Colon (tissue), 2 donors: ENCODE data around the gene ASB9.
"Not testable (repeated sequence)": the region's sequence is repeated elsewhere in the genome, so short reads cannot be mapped to it uniquely, and the experiment has no call there.

ENCODE experiments used
- FAIRE-seq: peaks from 2 replicates; lab custom pipeline; 2012; peaks lifted over from hg19 to GRCh38; lab: Jason Lieb, UNC
- donor health status: control.
- donor health status: control.

Gene ASB9

DNA sequence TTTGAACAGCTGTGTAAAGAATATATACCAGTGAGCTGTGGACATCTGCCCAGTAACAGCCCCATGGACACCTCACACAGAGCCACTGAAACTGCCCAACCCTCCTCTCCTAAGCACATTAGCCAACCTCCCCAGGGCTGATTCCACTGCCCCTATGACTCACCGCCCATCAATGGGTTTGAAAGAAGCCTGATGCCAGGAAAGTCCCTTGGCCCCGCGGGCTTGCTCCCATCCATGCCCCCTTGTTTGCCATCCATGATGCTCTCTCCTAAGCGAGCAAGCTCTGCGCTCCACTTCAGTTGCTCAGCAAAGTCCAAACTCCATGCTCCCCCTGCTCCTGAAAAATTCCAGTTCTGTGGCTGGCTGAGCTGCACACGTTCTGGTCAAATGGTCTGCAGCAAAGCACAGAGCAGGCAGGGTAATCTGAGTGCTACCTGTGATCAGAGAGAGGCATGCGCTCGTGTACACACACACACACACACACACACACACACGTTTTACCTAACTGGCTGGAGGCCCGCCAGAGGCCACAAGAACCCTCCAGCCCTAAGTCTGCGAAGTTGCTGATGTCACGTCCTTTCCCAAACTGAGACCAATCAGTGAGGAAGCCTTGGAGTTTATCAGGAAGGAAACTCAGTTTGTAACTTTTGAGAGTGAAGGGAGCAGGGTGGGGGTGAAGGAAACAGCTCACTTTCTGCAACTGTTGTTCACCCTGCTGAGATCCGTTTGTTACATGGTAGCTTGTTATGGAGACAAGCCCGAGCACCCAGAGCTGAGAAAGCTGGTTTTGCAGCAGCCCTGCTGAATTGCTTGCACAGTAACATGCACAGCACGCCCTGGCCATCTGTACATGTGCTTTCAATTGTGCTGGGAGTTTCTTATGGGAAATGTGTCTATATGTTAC lies at the start of gene ASB9:
Gene ASB9, minus strand, starts transcription at position 466 of the 904 bp plus-strand sequence. Its CDS starts 209 bp downstream, at position 257.
- FAIRE-seq = no peak

- FAIRE-seq = peak; percentile 62
Measured at GRCh38 chrX:15319075-15319474, 49.2 kb upstream of the ASB9 start.

GRCh38 chrX:15315509-15315908 lies 45.6 kb upstream of the ASB9 start, which contains the start of gene ASB11:
ASB11 (minus strand) TSS chrX:15315640; CDS start chrX:15315605, 35 bp downstream.
- no peak for FAIRE-seq

- FAIRE-seq = no peak
Measured at GRCh38 chrX:15314472-15314871, 44.6 kb upstream of the ASB9 start.

GRCh38 chrX:15311119-15311518 lies 41.2 kb upstream of the ASB9 start:
- no peak for FAIRE-seq

DNA sequence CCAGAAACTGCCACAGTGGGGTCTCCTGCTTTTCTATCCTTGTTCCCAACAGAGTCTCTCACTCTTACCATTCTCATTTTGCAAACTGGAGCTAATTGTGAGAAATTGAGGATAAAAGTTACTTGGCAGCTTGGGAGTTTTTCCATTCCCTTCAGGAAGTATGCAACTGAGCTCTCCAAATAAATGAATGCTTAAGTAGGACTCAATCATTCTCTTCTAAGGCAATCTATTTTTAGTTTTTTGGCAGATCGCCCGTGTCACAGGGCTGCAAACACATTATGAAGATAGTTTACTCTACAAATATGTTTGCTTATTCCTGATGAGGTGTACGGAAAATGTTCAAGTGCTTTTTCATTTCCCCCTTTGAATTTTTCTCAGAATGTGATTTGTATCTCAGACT lies 40.2 kb upstream of the ASB9 start:
- no peak for FAIRE-seq

GRCh38 chrX:15305899-15306298 lies 36.0 kb upstream of the ASB9 start:
- not testable (repeated sequence) for FAIRE-seq

DNA sequence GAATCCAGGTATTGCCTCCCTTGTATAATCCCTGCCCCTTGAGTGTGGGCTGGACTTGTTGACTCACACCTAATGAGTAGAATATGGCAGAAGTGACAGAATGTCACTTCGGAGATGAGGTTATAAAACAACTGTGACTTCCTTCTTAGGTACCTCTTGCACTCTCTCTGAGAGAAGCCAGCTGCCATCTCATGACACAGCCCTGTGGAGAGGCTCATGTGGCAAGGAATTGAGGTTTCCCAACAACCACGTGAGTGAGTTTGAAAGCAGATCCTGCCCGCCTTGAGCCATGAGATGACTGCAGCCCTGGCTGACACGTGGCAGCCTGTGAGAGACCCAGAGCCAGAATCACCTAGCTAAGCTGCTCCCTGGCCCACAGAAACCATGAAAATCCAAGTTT lies 32.0 kb upstream of the ASB9 start:
- no peak for FAIRE-seq

DNA sequence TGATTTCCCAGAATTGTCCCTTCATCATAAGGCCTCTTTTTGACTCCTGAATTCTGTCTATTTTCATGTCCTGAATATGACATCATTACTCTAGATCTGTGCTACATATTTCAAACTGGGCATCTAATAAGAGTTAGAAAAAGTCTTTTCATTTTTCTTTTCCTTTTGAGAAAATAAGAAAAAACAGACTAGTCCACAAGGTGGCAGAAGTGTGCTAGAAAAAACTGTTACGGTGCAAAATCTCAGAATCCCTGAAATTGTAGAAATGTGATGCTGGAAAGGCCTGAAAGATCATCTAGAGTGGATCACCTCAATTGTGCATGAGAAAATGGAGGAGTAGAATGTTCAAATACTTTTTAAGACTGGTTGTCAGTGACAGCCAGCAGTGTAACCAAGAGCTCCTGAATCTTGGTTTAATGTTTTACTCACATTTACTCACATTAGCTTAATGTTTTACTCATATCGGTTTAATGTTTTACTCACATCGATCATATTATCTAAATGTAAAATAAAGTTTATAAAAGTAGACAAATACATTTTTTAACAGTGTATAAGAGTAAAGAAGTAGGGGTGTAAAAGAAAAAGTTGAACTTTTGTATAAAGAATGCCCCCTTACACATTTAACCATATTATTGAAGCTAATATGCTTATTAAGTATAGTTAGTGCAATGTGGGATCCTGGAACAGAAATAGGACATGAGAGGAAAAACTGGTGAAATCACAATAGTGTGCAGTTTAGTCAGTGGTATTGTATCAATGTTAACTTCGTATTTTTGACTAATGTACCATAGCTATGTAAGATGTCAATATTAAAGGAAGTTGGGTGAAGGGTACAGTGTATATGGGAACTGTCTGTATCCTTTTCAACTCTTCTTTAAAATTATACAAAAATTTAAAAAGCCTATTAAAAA lies 30.3 kb upstream of the ASB9 start:
- FAIRE-seq = peak; percentile 93

DNA sequence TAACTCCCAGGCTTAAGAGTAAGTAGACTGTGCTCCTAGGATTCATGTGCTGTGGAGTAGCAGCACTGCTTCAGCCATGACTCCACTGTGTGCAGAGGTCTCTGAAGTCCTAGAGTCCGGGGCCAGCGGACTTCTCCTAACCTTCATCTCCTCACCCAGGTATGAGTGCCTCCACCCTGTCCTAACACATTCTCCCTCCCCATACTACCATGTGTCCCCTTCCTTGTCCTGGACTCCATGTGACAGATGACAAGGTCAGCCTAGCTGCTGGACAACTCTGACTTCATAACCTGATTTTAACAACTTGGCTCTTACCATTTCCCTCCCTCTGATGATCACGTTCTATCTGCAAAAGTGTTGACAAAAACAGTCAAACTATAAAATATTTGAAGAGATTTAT lies 28.9 kb upstream of the ASB9 start:
- FAIRE-seq = no peak

GRCh38 chrX:15298201-15298600 lies 28.3 kb upstream of the ASB9 start:
- no peak for FAIRE-seq

DNA sequence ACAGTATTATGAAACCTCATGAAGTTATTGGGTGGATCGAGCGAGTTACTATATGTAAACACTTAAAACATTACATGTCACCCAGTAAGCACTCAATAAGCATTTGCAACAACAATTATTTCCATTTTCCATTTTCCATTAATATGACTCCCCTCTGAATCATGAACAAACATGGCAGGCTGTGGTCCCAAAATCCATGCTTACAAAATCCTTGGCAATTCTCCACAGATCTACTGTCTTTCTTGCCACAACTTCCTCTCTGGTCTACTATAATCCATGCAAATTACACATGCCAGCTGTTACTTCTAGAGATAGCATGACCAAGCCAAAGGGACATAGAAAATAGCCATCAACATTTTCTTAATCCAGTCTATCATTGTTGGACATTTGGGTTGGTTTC lies 23.6 kb upstream of the ASB9 start:
- no peak for FAIRE-seq

DNA sequence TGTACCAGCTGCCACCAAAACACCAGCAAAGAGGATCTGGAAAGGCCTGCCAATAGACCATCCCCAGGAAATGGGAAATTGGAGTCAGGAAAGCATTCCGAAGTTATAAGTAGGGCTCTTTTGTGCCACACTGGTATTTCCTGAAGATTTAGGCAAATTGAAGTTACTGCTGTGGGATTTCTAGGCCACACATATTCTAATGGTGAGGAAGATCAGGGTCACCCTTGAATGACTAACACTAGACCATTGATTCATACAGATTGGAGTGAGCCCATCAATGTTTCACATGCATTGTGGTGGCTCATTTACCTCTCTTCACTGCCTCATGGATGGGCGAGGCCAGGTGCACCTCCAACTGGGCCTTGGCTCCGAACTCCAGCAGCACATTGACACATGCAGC lies 23.0 kb upstream of the ASB9 start:
- no peak for FAIRE-seq

DNA sequence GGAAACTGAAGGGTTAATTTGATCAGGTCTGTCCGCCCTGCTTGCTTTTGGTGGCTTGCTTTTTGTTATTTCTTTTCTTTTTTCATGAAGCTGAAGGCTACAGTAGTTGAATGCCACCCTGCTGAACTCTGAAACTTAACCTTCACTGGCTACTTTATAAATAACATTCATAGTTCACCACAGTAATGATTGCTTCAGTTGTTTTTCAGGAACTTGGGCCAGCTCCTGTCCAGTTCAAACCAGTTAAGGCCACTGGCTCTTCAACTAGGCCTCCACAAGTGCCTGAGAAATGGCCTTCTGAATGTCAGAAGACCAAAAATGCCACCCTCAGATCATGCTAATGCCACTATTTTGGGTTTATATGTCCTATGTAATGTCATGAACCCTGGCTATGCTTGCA lies 7.7 kb upstream of the ASB9 start:
- no peak for FAIRE-seq

GRCh38 chrX:15274946-15275345 lies 5.1 kb upstream of the ASB9 start:
- no peak for FAIRE-seq

GRCh38 chrX:15273275-15273674 lies 3.4 kb upstream of the ASB9 start:
- not testable (repeated sequence) for FAIRE-seq

- FAIRE-seq = peak; percentile 53
Measured at GRCh38 chrX:15271757-15272156, 1.9 kb upstream of the ASB9 start.

DNA sequence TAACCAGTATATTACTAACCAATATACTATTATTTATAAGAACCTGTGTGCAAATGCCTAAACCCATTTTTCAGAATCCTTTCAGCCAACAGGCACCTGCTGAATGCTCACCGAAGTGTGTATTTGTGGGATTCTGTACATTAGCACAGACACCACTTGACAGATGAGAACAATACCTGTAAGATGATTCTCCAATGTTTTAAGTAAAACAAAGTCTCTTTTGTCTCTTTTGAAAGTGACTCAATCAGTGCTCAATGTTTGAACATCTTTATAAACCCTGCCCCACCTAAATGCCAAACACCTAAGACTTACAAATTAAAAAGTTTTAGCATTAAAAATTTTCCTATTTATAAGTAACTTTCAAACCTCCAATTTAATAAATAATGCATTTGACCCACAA lies 763 bp downstream of the ASB9 start:
- peak; percentile 10 for FAIRE-seq

GRCh38 chrX:15254852-15255251 lies 15.0 kb downstream of the ASB9 start:
- no peak for FAIRE-seq

- FAIRE-seq = no peak
Measured at GRCh38 chrX:15245896-15246295, 24.0 kb downstream of the ASB9 start.

DNA sequence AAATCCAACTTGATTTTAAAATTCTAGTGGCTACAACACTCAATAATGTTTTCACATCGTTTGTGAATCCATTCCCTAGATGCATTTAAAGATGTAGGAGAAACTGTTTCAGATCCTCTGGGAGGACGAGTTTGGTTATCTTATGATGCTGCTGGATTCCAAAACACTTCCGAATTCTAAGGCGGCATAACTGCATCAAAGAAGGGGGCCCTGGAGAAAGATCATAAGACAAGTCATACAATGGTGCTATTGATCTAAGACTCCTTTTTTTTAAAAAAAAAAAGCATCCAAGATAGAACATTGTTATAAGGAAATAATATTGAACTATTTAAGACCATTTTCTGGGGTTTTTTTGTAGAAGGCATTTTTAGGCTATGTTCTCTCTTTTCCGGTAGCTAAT lies 25.5 kb downstream of the ASB9 start:
- FAIRE-seq = no peak

DNA sequence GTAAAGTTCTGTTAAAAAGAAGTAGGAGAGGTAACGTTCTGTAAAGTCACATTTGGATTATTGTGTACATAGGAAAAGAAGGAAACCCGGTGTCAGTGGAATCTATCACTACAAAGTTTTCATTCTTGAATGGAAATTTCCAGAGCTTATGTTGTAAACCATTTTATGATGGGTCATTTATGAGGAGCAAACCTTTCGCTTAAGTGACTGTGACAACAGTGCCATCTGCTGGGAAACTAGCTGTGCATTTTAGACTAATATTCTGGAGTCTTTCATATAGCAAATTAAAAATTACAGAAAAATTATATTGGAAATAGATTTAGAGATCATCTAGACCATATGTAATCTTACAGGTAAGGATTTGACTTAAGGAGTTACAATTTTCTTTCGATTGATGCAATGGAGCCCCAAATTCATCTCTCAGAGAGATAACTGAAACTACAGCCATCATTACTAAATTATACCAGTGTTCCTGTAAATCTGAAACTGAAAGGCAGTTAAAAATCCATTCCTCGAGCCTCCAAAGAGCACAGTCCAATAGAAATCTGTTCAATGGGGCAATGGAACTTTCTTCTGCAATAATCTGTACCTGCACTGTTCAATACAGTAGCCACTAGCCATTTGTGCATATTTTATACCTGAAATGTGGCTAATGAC lies 26.9 kb downstream of the ASB9 start:
- FAIRE-seq = peak; percentile 96
